ENCODE measurements around the gene SFMBT1. TPM values are rescaled to one million over a fixed set of nuclear protein-coding genes. Genes with fewer than 3 reads are reported as not detected.

SFMBT1 gene
- total and polyA plus RNA-seq, 2 experiments from 2014 or later = 5.3 to 24.0 TPM

DNA sequence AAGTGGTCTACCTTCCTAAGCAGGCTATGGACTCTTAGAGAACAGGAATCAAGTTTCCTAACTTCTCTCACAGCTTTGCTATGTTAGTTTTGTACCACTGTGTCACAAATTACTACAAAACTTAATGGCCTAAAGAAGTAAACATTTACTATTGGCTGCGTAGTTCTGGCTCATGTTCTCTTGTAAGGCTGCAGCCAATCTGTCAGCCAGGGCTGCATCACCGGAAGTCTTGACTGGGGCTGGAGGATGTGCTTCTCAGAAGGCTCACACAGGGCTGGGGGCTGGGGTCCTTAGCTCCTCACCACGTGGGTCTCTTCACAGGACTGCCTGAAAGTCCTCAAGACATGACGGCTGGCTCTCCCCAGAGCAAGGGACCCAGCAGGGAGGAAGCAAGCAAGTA is 164.0 kb downstream of the SFMBT1 start (continued):
- TF ChIP-seq, protein P1, sequence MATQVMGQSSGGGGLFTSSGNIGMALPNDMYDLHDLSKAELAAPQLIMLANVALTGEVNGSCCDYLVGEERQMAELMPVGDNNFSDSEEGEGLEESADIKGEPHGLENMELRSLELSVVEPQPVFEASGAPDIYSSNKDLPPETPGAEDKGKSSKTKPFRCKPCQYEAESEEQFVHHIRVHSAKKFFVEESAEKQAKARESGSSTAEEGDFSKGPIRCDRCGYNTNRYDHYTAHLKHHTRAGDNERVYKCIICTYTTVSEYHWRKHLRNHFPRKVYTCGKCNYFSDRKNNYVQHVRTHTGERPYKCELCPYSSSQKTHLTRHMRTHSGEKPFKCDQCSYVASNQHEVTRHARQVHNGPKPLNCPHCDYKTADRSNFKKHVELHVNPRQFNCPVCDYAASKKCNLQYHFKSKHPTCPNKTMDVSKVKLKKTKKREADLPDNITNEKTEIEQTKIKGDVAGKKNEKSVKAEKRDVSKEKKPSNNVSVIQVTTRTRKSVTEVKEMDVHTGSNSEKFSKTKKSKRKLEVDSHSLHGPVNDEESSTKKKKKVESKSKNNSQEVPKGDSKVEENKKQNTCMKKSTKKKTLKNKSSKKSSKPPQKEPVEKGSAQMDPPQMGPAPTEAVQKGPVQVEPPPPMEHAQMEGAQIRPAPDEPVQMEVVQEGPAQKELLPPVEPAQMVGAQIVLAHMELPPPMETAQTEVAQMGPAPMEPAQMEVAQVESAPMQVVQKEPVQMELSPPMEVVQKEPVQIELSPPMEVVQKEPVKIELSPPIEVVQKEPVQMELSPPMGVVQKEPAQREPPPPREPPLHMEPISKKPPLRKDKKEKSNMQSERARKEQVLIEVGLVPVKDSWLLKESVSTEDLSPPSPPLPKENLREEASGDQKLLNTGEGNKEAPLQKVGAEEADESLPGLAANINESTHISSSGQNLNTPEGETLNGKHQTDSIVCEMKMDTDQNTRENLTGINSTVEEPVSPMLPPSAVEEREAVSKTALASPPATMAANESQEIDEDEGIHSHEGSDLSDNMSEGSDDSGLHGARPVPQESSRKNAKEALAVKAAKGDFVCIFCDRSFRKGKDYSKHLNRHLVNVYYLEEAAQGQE (IDR thresholded peaks at IDR 0.05; ENCODE audit: unreplicated experiment) = no peak

DNA sequence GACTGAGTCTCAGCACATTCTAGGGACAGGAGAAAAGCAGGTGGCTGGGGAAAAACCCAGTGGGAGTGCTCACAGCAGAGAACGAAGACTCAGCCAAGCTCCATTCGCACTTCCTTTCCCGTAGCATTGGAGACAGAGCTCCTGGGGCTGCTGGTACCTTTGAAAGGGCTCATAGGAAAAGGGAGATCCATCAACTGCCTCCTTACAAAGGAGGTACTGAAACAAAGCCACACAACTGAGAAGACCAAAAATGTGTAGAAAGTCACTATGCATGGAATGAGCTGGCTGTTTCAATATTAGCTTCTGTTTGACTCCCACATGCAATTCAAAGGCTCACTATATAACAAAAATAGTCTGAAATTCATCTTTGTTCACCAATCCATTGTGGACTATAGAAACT is 165.4 kb downstream of the SFMBT1 start:
- no peaks in the 10 kb centered on the region; the same call in none of the 2 replicates for H4K20me1 ChIP-seq (replicated peaks; ENCODE audit: insufficient read depth)
- H3K9me2 ChIP-seq (ENCODE audit: insufficient read depth) = no peaks in the 10 kb centered on the region
- H3K4me3 ChIP-seq = no peak overlapping the region
- H3K27me3 ChIP-seq (ENCODE audit: insufficient read depth) = no peaks in the 10 kb centered on the region
- H3K27ac Mint-ChIP-seq = no peak overlapping the region
- peaks cover 6% of the 10 kb centered on the region for H3K4me1 ChIP-seq (ENCODE audit: insufficient read depth)
- H3K4me2 ChIP-seq = no peak overlapping the region
- H3K4me1 Mint-ChIP-seq = peaks cover 8% of the 10 kb centered on the region; the same call in 2 of the 3 replicates
- H3K27me3 Mint-ChIP-seq (ENCODE audit: insufficient read depth, low read depth, poor library complexity) = peaks cover 3% of the 10 kb centered on the region
- DNase-seq (ENCODE audit: low spot score) = no peak
- TF ChIP-seq CREB1 (CRISPR knock-in tag; IDR thresholded peaks at IDR 0.05; ENCODE audit: low read depth) = no peak
- TF ChIP-seq, protein P2, sequence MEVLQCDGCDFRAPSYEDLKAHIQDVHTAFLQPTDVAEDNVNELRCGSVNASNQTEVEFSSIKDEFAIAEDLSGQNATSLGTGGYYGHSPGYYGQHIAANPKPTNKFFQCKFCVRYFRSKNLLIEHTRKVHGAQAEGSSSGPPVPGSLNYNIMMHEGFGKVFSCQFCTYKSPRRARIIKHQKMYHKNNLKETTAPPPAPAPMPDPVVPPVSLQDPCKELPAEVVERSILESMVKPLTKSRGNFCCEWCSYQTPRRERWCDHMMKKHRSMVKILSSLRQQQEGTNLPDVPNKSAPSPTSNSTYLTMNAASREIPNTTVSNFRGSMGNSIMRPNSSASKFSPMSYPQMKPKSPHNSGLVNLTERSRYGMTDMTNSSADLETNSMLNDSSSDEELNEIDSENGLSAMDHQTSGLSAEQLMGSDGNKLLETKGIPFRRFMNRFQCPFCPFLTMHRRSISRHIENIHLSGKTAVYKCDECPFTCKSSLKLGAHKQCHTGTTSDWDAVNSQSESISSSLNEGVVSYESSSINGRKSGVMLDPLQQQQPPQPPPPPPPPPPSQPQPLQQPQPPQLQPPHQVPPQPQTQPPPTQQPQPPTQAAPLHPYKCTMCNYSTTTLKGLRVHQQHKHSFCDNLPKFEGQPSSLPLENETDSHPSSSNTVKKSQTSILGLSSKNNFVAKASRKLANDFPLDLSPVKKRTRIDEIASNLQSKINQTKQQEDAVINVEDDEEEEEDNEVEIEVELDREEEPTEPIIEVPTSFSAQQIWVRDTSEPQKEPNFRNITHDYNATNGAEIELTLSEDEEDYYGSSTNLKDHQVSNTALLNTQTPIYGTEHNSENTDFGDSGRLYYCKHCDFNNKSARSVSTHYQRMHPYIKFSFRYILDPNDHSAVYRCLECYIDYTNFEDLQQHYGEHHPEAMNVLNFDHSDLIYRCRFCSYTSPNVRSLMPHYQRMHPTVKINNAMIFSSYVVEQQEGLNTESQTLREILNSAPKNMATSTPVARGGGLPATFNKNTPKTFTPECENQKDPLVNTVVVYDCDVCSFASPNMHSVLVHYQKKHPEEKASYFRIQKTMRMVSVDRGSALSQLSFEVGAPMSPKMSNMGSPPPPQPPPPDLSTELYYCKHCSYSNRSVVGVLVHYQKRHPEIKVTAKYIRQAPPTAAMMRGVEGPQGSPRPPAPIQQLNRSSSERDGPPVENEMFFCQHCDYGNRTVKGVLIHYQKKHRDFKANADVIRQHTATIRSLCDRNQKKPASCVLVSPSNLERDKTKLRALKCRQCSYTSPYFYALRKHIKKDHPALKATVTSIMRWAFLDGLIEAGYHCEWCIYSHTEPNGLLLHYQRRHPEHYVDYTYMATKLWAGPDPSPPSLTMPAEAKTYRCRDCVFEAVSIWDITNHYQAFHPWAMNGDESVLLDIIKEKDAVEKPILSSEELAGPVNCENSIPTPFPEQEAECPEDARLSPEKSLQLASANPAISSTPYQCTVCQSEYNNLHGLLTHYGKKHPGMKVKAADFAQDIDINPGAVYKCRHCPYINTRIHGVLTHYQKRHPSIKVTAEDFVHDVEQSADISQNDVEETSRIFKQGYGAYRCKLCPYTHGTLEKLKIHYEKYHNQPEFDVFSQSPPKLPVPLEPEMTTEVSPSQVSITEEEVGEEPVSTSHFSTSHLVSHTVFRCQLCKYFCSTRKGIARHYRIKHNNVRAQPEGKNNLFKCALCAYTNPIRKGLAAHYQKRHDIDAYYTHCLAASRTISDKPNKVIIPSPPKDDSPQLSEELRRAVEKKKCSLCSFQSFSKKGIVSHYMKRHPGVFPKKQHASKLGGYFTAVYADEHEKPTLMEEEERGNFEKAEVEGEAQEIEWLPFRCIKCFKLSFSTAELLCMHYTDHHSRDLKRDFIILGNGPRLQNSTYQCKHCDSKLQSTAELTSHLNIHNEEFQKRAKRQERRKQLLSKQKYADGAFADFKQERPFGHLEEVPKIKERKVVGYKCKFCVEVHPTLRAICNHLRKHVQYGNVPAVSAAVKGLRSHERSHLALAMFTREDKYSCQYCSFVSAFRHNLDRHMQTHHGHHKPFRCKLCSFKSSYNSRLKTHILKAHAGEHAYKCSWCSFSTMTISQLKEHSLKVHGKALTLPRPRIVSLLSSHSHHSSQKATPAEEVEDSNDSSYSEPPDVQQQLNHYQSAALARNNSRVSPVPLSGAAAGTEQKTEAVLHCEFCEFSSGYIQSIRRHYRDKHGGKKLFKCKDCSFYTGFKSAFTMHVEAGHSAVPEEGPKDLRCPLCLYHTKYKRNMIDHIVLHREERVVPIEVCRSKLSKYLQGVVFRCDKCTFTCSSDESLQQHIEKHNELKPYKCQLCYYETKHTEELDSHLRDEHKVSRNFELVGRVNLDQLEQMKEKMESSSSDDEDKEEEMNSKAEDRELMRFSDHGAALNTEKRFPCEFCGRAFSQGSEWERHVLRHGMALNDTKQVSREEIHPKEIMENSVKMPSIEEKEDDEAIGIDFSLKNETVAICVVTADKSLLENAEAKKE (CRISPR knock-in tag; IDR thresholded peaks at IDR 0.05) = no peak
- TF ChIP-seq ZNF331 (CRISPR knock-in tag; IDR thresholded peaks at IDR 0.05; ENCODE audit: low read depth) = no peak
- TF ChIP-seq, protein P3, sequence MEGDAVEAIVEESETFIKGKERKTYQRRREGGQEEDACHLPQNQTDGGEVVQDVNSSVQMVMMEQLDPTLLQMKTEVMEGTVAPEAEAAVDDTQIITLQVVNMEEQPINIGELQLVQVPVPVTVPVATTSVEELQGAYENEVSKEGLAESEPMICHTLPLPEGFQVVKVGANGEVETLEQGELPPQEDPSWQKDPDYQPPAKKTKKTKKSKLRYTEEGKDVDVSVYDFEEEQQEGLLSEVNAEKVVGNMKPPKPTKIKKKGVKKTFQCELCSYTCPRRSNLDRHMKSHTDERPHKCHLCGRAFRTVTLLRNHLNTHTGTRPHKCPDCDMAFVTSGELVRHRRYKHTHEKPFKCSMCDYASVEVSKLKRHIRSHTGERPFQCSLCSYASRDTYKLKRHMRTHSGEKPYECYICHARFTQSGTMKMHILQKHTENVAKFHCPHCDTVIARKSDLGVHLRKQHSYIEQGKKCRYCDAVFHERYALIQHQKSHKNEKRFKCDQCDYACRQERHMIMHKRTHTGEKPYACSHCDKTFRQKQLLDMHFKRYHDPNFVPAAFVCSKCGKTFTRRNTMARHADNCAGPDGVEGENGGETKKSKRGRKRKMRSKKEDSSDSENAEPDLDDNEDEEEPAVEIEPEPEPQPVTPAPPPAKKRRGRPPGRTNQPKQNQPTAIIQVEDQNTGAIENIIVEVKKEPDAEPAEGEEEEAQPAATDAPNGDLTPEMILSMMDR (conservative IDR thresholded peaks at IDR 0.05; ENCODE audit: low read depth in 2 of 2) = no peak
- no peaks in the 10 kb centered on the region for H3K9me3 Mint-ChIP-seq
- H3K36me3 Mint-ChIP-seq (ENCODE audit: low read depth) = peaks cover 10% of the 10 kb centered on the region; the same call in 2 of the 3 replicates
- ATAC-seq = no peak
- peaks cover 21% of the 10 kb centered on the region for H3K79me2 ChIP-seq (replicated peaks; ENCODE audit: insufficient read depth)
- H3K27ac ChIP-seq (ENCODE audit: low read depth) = no peak overlapping the region
- no peaks in the 10 kb centered on the region for H3K36me3 ChIP-seq (ENCODE audit: insufficient read depth)
- H3F3A ChIP-seq (replicated peaks; ENCODE audit: low read depth) = no peaks in the 10 kb centered on the region
- H2AFZ ChIP-seq = no peak overlapping the region
- no peak overlapping the region for H3K4me3 Mint-ChIP-seq

All from GM23338 (cell line).